Mesodermal cell (in vitro differentiated cells): Measurements from ENCODE around the gene CLN6. TPM values are rescaled to one million over a fixed set of nuclear protein-coding genes. Genes with fewer than 3 reads are reported as not detected.

Experiments used
- H3K27ac ChIP-seq: 2 replicates; pipeline ENCODE4 v1.7.0; 2013; ENCODE audit warnings: mild to moderate bottlenecking, low read depth, low read length, moderate library complexity; ENCODE audit not compliant: severe bottlenecking
- H3K36me3 ChIP-seq: 2 replicates; pipeline ENCODE4 v1.7.1; 2013; ENCODE audit warnings: mild to moderate bottlenecking, low read length, moderate library complexity; ENCODE audit not compliant: control insufficient read depth, insufficient read depth
- H3K4me1 ChIP-seq: one replicate; pipeline ENCODE4 v1.7.1; 2013; ENCODE audit warnings: mild to moderate bottlenecking, low read length; ENCODE audit not compliant: insufficient read depth, control insufficient read depth, poor library complexity, severe bottlenecking
- H3K4me3 ChIP-seq: 2 replicates; pipeline ENCODE4 v1.7.0; 2013; ENCODE audit warnings: low read length, control low read depth, mild to moderate bottlenecking; ENCODE audit not compliant: insufficient read depth, poor library complexity, severe bottlenecking; ENCODE audit errors: extremely low read depth
- H3K9me3 ChIP-seq: 2 replicates; pipeline ENCODE4 v1.7.1; 2013; ENCODE audit warnings: mild to moderate bottlenecking, low read length, moderate library complexity; ENCODE audit not compliant: control insufficient read depth
- WGBS, 2 experiments: methylation state at CpG; one replicate each; pipeline ENCODE4 v1.1.5; 2013; ENCODE audit warnings: missing lambda C conversion rate in 2 of 2; ENCODE audit not compliant: insufficient coverage in 2 of 2; 5-methylcytosine and 5-hydroxymethylcytosine counted together
- polyA plus RNA-seq, 2 experiments: library from polyadenylated mRNA; stranded (reverse); fragments of 50-300 nt; gene quantifications; one replicate each; pipeline ENCODE4 v1.2.3, GENCODE V29; 2013

CLN6 gene
- 23.2 TPM for polyA plus RNA-seq (2013, experiment 1 of 2)
- 17.6 TPM for polyA plus RNA-seq (2013, experiment 2 of 2)

- peak within 1 kb of the TSS; percentile 78 for H3K4me3 ChIP-seq
- H3K9me3 ChIP-seq: no peaks in the 10 kb centered on the region
- H3K4me1 ChIP-seq: peaks cover 7% of the 10 kb centered on the region
- no peaks in the 10 kb centered on the region for H3K36me3 ChIP-seq
- 1% methylated on average over 52 to 63 of the region's 82 CpGs for WGBS, 2 experiments
- peak within 1 kb of the TSS; percentile 93 for H3K27ac ChIP-seq
Measured at GRCh38 chr15:68229386-68230156, at the start of gene CLN6. TSS of gene CLN6 (minus strand) at chr15:68229728. CDS start at chr15:68229584, 144 bp downstream.

GRCh38 chr15:68278595-68279405 lies 49.3 kb upstream of the CLN6 start:
- WGBS, 2 experiments: 1 to 2% methylated on average over 17 to 18 of the region's 23 CpGs
- peaks cover 16% of the 10 kb centered on the region for H3K36me3 ChIP-seq
- H3K4me3 ChIP-seq: peak overlapping the region; percentile 73
- H3K27ac ChIP-seq: peak overlapping the region; percentile 95
- peaks cover 22% of the 10 kb centered on the region for H3K4me1 ChIP-seq
- H3K9me3 ChIP-seq: no peaks in the 10 kb centered on the region

- peak overlapping the region; percentile 73 for H3K4me3 ChIP-seq
- peaks cover 22% of the 10 kb centered on the region for H3K4me1 ChIP-seq
- peak overlapping the region; percentile 95 for H3K27ac ChIP-seq
- H3K36me3 ChIP-seq: peaks cover 10% of the 10 kb centered on the region
- WGBS, 2 experiments: 0% methylated on average over 13 to 22 of the region's 22 CpGs
- H3K9me3 ChIP-seq: no peaks in the 10 kb centered on the region
Measured at GRCh38 chr15:68278345-68278594, 48.7 kb upstream of the CLN6 start.

GRCh38 chr15:68277603-68278344 lies 48.2 kb upstream of the CLN6 start, which contains the start of gene FEM1B:
TSS of gene FEM1B (plus strand) at chr15:68277745. CDS start at chr15:68278418, 673 bp downstream.
- H3K36me3 ChIP-seq: peaks cover 10% of the 10 kb centered on the region
- WGBS, 2 experiments: 0% methylated on average over 58 to 59 of the region's 85 CpGs
- peaks cover 26% of the 10 kb centered on the region for H3K4me1 ChIP-seq
- peak within 1 kb of the TSS; percentile 95 for H3K27ac ChIP-seq
- peak within 1 kb of the TSS; percentile 73 for H3K4me3 ChIP-seq
- H3K9me3 ChIP-seq: no peaks in the 10 kb centered on the region

GRCh38 chr15:68277131-68277602 lies 47.6 kb upstream of the CLN6 start:
- Histone ChIP-seq H3K4me3 (peak overlapping the region; percentile 73), H3K36me3 (peaks cover 10% of the 10 kb centered on the region), H3K4me1 (peaks cover 31% of the 10 kb centered on the region), H3K9me3 (no peaks in the 10 kb centered on the region), H3K27ac (peak overlapping the region; percentile 95)
- 3 to 4% methylated on average over 16 to 23 of the region's 25 CpGs for WGBS, 2 experiments

- H3K27ac ChIP-seq: peak overlapping the region; percentile 95
- peaks cover 10% of the 10 kb centered on the region for H3K36me3 ChIP-seq
- 64 to 72% methylated on average over 3 of the region's 3 CpGs for WGBS, 2 experiments
- peaks cover 32% of the 10 kb centered on the region for H3K4me1 ChIP-seq
- no peaks in the 10 kb centered on the region for H3K9me3 ChIP-seq
- peak overlapping the region; percentile 73 for H3K4me3 ChIP-seq
Measured at GRCh38 chr15:68276668-68277067, 47.1 kb upstream of the CLN6 start.

- peaks cover 25% of the 10 kb centered on the region for H3K4me1 ChIP-seq
- H3K27ac ChIP-seq: no peak overlapping the region
- peaks cover 7% of the 10 kb centered on the region for H3K36me3 ChIP-seq
- no peak overlapping the region for H3K4me3 ChIP-seq
- no peaks in the 10 kb centered on the region for H3K9me3 ChIP-seq
- 83 to 100% methylated on average over 1 to 3 of the region's 3 CpGs for WGBS, 2 experiments
Measured at GRCh38 chr15:68275165-68275746, 45.7 kb upstream of the CLN6 start.

GRCh38 chr15:68274201-68274848 lies 44.8 kb upstream of the CLN6 start:
- WGBS, 2 experiments: 81 to 85% methylated on average over 2 to 3 of the region's 5 CpGs
- no peaks in the 10 kb centered on the region for H3K9me3 ChIP-seq

GRCh38 chr15:68272721-68273271 lies 43.3 kb upstream of the CLN6 start:
- Histone ChIP-seq H3K4me1 (peaks cover 20% of the 10 kb centered on the region), H3K9me3 (no peaks in the 10 kb centered on the region), H3K27ac (no peak overlapping the region), H3K4me3 (no peak overlapping the region), H3K36me3 (no peaks in the 10 kb centered on the region)
- WGBS, 2 experiments: 90% methylated on average over 1 of the region's 1 CpG; no CpG with 5 or more reads in 1 of the 2 experiments

More at GRCh38 chr15:68274201-68274848, 44.8 kb upstream of the CLN6 start:
- Histone ChIP-seq H3K4me1 (peaks cover 20% of the 10 kb centered on the region), H3K36me3 (no peaks in the 10 kb centered on the region), H3K27ac (no peak overlapping the region), H3K4me3 (no peak overlapping the region)
